ENCODE measurements around the gene PAK6. TPM values are rescaled to one million over a fixed set of nuclear protein-coding genes. Genes with fewer than 3 reads are reported as not detected.

PAK6 gene
- total and polyA plus RNA-seq, 12 donors, result 4.9 to 31.0 (median 13.1) TPM

DNA sequence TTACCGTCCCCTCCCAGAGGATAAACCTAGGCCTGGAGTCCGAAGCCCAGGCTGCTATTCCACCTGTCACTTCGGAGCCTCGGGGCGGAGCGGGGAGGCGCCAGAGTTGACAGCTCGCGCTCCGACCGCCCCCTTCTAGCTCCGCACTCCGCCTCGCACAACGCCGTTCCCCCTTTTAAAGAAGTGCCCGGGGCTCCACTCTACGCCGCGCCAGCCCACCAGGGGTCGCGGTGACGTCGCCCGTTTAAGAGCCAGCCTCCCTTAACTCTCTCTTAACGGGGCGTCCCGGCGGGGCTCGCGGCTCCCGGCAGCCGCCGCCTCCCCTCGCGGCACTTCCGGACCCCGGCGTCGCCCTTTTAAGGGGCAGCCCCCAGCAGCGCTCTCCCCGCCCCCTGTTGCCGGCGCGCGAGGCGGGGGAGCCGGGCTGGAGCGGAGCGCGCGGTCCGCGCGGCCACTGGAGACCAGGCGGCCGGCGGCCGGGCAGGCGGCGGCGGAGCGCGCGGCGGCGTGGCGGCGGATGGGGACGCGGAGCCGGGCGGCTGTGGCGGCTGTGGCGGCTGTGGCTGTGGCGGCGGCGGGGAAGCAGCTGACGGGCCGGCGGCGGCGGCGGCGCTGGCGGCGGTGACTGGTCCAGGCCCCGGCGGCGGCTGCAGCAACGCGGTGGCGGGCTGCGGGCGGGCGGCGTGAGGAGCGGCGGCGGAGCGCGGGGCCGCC is 84.5 kb downstream of the PAK6 start, which contains the start of gene INAFM2:
Gene INAFM2 (plus strand): TSS at position 454 of the 714 bp plus-strand sequence. CDS start 364 bp downstream, outside the sequence.
- 0 to 1% (median 0%) methylated on average over 1 to 102 of the region's 103 CpGs for WGBS, 4 donors
- intact Hi-C loops (cut with DNase I), result loop anchor here in 1 of 2 donors (5.0 kb wide), 1 partner anchor 99 kb away; no protein-coding TSS in a partner anchor
- Histone ChIP-seq H3K4me1 (replicated peaks in 1 of 2) (peaks cover 0 to 23% of the 10 kb centered on the region in 2 donors), H3K4me3 (peak within 1 kb of the TSS in 3 of 4 donors; percentile 55 to 87 (median 64)), H3K27me3 (no peaks in the 10 kb centered on the region), H3K9me3 (replicated peaks in 1 of 3) (no peaks in the 10 kb centered on the region), H3K36me3 (replicated peaks in 1 of 2) (no peaks in the 10 kb centered on the region), H3K27ac (peak within 1 kb of the TSS in 3 of 5 donors; percentile 52 to 84 (median 78))
- DNase-seq, result peak; percentile 79 to 94 (median 83)
- TF ChIP-seq POLR2A (IDR thresholded peaks at IDR 0.05), result peak; percentile 43 to 76
- TF ChIP-seq, protein P1, sequence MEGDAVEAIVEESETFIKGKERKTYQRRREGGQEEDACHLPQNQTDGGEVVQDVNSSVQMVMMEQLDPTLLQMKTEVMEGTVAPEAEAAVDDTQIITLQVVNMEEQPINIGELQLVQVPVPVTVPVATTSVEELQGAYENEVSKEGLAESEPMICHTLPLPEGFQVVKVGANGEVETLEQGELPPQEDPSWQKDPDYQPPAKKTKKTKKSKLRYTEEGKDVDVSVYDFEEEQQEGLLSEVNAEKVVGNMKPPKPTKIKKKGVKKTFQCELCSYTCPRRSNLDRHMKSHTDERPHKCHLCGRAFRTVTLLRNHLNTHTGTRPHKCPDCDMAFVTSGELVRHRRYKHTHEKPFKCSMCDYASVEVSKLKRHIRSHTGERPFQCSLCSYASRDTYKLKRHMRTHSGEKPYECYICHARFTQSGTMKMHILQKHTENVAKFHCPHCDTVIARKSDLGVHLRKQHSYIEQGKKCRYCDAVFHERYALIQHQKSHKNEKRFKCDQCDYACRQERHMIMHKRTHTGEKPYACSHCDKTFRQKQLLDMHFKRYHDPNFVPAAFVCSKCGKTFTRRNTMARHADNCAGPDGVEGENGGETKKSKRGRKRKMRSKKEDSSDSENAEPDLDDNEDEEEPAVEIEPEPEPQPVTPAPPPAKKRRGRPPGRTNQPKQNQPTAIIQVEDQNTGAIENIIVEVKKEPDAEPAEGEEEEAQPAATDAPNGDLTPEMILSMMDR (IDR thresholded peaks at IDR 0.05), result peak; percentile 21 to 71 (median 56)

DNA sequence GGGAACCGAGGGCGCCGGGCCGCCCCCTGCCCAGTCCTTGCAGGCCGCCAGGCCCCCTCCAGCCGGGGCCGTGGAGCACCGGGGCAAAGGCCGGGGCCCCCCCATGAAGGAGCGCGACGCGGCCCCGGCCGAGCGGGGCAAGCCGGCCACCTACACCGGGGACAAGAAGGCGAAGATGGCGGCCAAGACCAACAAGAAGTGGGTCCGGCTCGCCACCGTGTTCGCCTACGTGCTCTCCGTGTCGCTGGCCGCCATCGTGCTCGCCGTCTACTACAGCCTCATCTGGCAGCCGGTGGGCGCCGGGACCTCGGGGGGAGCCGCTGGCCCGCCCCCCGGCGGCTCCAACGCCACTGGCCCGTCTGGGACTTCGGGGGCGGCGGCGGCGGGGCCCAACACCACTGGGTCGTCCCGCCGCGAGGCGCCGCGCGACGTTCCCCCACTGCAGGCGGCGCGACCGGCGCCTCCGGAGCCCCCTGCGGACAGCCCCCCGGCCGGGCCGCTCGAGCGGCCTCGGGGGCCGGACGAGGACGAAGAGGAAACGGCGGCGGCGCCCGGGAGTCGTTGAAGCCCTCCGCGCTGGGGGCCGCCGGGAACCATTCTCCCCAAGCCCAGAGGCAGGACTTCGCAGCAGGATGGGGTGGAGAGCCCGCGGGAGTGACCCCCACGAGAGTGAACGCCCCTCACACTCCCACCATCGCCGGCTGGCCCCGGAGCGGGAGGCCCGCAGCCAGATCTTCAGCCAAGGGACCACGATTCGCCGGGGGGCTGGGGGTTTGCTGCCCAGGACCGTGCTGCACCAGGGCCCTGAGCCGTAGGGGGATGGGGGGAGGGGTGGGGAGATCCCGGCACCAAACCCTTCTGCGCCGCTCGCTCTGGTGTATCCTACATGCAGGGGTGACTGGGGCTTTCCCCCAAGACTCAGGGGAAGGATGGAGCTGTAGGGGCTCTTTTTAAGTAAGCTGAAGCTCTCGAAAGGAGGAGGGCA is 85.4 kb downstream of the PAK6 start:
- intact Hi-C loops (cut with DNase I), result loop anchor here in 1 of 2 donors (5.0 kb wide), 1 partner anchor 98 kb away; no protein-coding TSS in a partner anchor
- Histone ChIP-seq H3K36me3 (replicated peaks in 1 of 2) (no peaks in the 10 kb centered on the region), H3K4me1 (replicated peaks in 1 of 2) (peaks cover 0 to 26% of the 10 kb centered on the region in 2 donors), H3K27ac (peak overlapping the region in 3 of 5 donors; percentile 52 to 84 (median 78)), H3K9me3 (replicated peaks in 1 of 3) (no peaks in the 10 kb centered on the region), H3K27me3 (no peaks in the 10 kb centered on the region), H3K4me3 (peak overlapping the region in 3 of 4 donors; percentile 55 to 87 (median 64))
- 2 to 6% (median 2%) methylated on average over 20 to 101 of the region's 101 CpGs for WGBS, 4 donors
- DNase-seq, result peak in 1 of 7 donors; percentile 38
- TF ChIP-seq, protein P1 (IDR thresholded peaks at IDR 0.05), result no peak
- TF ChIP-seq POLR2A (IDR thresholded peaks at IDR 0.05), result no peak

DNA sequence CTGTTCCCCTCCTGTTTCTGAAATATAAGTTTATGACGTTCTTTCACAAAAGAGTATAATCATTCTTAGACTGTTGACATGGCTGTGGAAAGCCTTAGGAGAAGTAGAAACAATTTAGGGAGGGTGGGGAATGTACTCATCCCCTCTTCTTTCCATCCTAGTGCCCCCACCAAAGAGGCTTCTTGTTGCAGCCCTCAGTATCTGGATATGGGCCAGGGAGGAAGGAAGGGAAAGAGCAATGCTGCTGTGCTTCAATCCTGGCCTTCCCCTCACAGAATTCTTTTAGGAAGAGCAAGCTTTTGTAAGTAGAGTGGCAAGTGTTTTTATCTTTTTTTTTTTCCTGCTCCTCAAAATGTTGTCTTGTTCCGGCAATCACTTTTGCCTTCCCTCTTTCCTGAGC is 86.3 kb downstream of the PAK6 start:
- no peaks in the 10 kb centered on the region for H3K27me3 ChIP-seq
- no peaks in the 10 kb centered on the region for H3K36me3 ChIP-seq (replicated peaks in 1 of 2)
- WGBS, 4 donors, result 68 to 74% (median 71%) methylated on average over 2 of the region's 2 CpGs
- intact Hi-C loops (cut with DNase I), result no loop called here
- peaks cover 0 to 30% of the 10 kb centered on the region in 2 donors for H3K4me1 ChIP-seq (replicated peaks in 1 of 2)
- H3K4me3 ChIP-seq, result peak overlapping the region in 1 of 4 donors; percentile 87
- no peaks in the 10 kb centered on the region for H3K9me3 ChIP-seq (replicated peaks in 1 of 3)
- TF ChIP-seq POLR2A (IDR thresholded peaks at IDR 0.05), result no peak
- TF ChIP-seq, protein P1 (IDR thresholded peaks at IDR 0.05), result no peak
- DNase-seq, result peak in 1 of 7 donors; percentile 9
- peak overlapping the region in 2 of 5 donors; percentile 7 to 29 for H3K27ac ChIP-seq
